ENCODE measurements around the gene NPEPL1. TPM values are rescaled to one million over a fixed set of nuclear protein-coding genes. Genes with fewer than 3 reads are reported as not detected.

The NPEPL1 gene
- total RNA-seq, 1 experiment from 2014 or later = 23.4 TPM

GRCh38 chr20:58666702-58667101 lies 25.9 kb upstream of the NPEPL1 start:
- Mint-ChIP-seq H3K4me1 (ENCODE audit: insufficient read depth, unreplicated experiment) (no peaks in the 10 kb centered on the region), H3K4me3 (ENCODE audit: unreplicated experiment) (no peak overlapping the region), H3K9me3 (ENCODE audit: unreplicated experiment) (no peaks in the 10 kb centered on the region), H3K27me3 (ENCODE audit: insufficient read depth, unreplicated experiment) (no peaks in the 10 kb centered on the region), H3K27ac (ENCODE audit: low read depth, unreplicated experiment) (no peak overlapping the region), H3K36me3 (ENCODE audit: insufficient read depth, unreplicated experiment) (peaks cover 56% of the 10 kb centered on the region)
- ChIA-PET POLR2A (interaction anchor here (0.5 to 2.3 kb wide), 5 partner anchors 8 to 981 kb away, joined by 3 to 14 read pairs (median 3); partner anchors contain the start of gene STX16), CTCF (interaction anchor here (0.6 to 1.7 kb wide), 6 partner anchors 8 to 535 kb away, joined by 3 to 8 read pairs (median 4); partner anchors contain the start of gene STX16)
- BruUV-seq (replicated peaks) = no TSS peak
- DNase-seq (ENCODE audit: unreplicated experiment) = no peak
- no peak for TF ChIP-seq CTCF (IDR thresholded peaks at IDR 0.05; ENCODE audit: unreplicated experiment)
- intact Hi-C loops (cut with micrococcal nuclease) = no loop called here

GRCh38 chr20:58667975-58668374 lies 24.6 kb upstream of the NPEPL1 start:
- CTCF ChIA-PET = interaction anchor here (0.6 to 1.7 kb wide), 3 partner anchors 9 to 73 kb away, joined by 3 to 8 read pairs (median 3); partner anchors contain the start of gene STX16
- POLR2A ChIA-PET = interaction anchor here (0.6 to 2.3 kb wide), 4 partner anchors 9 to 423 kb away, joined by 3 to 14 read pairs (median 4); partner anchors contain the start of gene STX16
- TF ChIP-seq CTCF (IDR thresholded peaks at IDR 0.05; ENCODE audit: unreplicated experiment) = no peak
- Mint-ChIP-seq H3K4me1 (ENCODE audit: insufficient read depth, unreplicated experiment) (no peaks in the 10 kb centered on the region), H3K4me3 (ENCODE audit: unreplicated experiment) (no peak overlapping the region), H3K27ac (ENCODE audit: low read depth, unreplicated experiment) (no peak overlapping the region), H3K9me3 (ENCODE audit: unreplicated experiment) (no peaks in the 10 kb centered on the region), H3K27me3 (ENCODE audit: insufficient read depth, unreplicated experiment) (no peaks in the 10 kb centered on the region), H3K36me3 (ENCODE audit: insufficient read depth, unreplicated experiment) (peaks cover 61% of the 10 kb centered on the region)
- DNase-seq (ENCODE audit: unreplicated experiment) = no peak
- BruUV-seq (replicated peaks) = no TSS peak
- intact Hi-C loops (cut with micrococcal nuclease) = no loop called here

GRCh38 chr20:58668901-58669286 lies 23.7 kb upstream of the NPEPL1 start:
- no TSS peak for BruUV-seq (replicated peaks)
- TF ChIP-seq CTCF (IDR thresholded peaks at IDR 0.05; ENCODE audit: unreplicated experiment) = no peak
- Mint-ChIP-seq H3K36me3 (ENCODE audit: insufficient read depth, unreplicated experiment) (peaks cover 61% of the 10 kb centered on the region), H3K27ac (ENCODE audit: low read depth, unreplicated experiment) (no peak overlapping the region), H3K4me1 (ENCODE audit: insufficient read depth, unreplicated experiment) (no peaks in the 10 kb centered on the region), H3K27me3 (ENCODE audit: insufficient read depth, unreplicated experiment) (no peaks in the 10 kb centered on the region), H3K9me3 (ENCODE audit: unreplicated experiment) (no peaks in the 10 kb centered on the region), H3K4me3 (ENCODE audit: unreplicated experiment) (no peak overlapping the region)
- no peak for DNase-seq (ENCODE audit: unreplicated experiment)
- intact Hi-C loops (cut with micrococcal nuclease) = no loop called here
- POLR2A ChIA-PET = interaction anchor here (1.3 to 1.9 kb wide), 3 partner anchors 9 to 17 kb away, joined by 3 to 8 read pairs (median 4); partner anchors contain the start of gene STX16
- CTCF ChIA-PET = interaction anchor here (0.5 to 1.7 kb wide), 3 partner anchors 18 to 366 kb away, joined by 3 to 5 read pairs (median 3); partner anchors contain the start of gene STX16

- Mint-ChIP-seq H3K27me3 (ENCODE audit: insufficient read depth, unreplicated experiment) (no peaks in the 10 kb centered on the region), H3K36me3 (ENCODE audit: insufficient read depth, unreplicated experiment) (peaks cover 63% of the 10 kb centered on the region), H3K27ac (ENCODE audit: low read depth, unreplicated experiment) (no peak overlapping the region), H3K4me3 (ENCODE audit: unreplicated experiment) (no peak overlapping the region), H3K9me3 (ENCODE audit: unreplicated experiment) (no peaks in the 10 kb centered on the region), H3K4me1 (ENCODE audit: insufficient read depth, unreplicated experiment) (no peaks in the 10 kb centered on the region)
- CTCF ChIA-PET = interaction anchor here (0.5 to 1.7 kb wide), 3 partner anchors 18 to 399 kb away, joined by 3 to 5 read pairs (median 3); partner anchors contain the start of gene STX16
- POLR2A ChIA-PET = interaction anchor here (1.3 to 1.9 kb wide), 4 partner anchors 10 to 18 kb away, joined by 3 to 8 read pairs (median 4); partner anchors contain the start of gene STX16
- intact Hi-C loops (cut with micrococcal nuclease) = no loop called here
- DNase-seq (ENCODE audit: unreplicated experiment) = no peak
- BruUV-seq (replicated peaks) = no TSS peak
- TF ChIP-seq CTCF (IDR thresholded peaks at IDR 0.05; ENCODE audit: unreplicated experiment) = no peak
Observed at GRCh38 chr20:58669287-58670006, 23.2 kb upstream of the NPEPL1 start.

Data from MCF 10A (cell line).